ENCODE measurements around the gene RFESD.
"Not testable (repeated sequence)": the region's sequence is repeated elsewhere in the genome, so short reads cannot be mapped to it uniquely, and the experiment has no call there.

Gene RFESD

DNA sequence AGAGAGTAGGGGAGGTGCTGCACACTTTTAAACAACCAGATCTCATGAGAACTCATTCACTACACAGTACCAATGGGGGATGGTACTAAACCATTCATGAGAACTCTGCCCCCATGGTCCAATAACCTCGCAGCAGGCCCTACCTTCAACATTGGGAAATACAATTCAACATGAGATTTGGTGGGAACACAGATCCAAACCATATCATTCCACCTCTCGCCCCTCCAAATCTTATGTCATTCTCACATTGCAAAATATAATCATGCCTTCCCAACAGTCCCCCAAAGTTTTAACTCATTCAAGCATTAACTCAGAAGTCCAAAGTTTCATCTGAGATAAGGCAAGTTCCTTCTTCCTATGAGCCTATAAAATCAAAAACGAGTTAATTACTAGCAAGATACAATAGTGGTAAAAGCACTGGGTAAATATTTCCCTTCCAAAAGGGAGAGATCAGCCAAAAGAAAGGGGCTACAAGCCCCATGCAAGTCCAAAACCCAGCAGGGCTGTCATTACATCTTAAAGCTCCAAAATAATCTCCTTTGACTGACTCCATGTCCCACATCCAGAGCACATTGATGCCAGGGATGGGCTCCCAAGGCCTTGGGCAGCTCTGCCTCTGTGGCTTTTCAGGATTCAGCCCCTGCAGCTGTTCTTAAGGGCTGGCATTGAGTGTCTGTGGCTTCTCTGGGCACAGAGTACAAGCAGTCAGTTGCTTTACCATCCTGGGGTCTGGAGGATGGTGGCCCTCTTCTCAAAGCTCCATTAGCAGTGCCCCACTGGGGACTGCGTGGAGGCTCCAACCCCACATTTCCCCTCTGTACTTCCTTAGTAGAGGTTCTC, 18.4 kb upstream of the RFESD start:
- Histone ChIP-seq H3K27me3 (no peaks in the 10 kb centered on the region), H3K27ac (peak overlapping the region; percentile 19; the same call in 1 of the 2 replicates), H3K9me3 (no peaks in the 10 kb centered on the region; the same call in 1 of the 2 replicates), H3K36me3 (no peaks in the 10 kb centered on the region), H3K4me1 (peaks cover 51% of the 10 kb centered on the region), H4K20me1 (no peaks in the 10 kb centered on the region), H3K9ac (no peak overlapping the region), H3K4me3 (no peak overlapping the region), H3K4me2 (peak overlapping the region; percentile 31; the same call in 1 of the 2 replicates)
- no peak for TF ChIP-seq Cebpa-rat (IDR thresholded peaks at IDR 0.05)

DNA sequence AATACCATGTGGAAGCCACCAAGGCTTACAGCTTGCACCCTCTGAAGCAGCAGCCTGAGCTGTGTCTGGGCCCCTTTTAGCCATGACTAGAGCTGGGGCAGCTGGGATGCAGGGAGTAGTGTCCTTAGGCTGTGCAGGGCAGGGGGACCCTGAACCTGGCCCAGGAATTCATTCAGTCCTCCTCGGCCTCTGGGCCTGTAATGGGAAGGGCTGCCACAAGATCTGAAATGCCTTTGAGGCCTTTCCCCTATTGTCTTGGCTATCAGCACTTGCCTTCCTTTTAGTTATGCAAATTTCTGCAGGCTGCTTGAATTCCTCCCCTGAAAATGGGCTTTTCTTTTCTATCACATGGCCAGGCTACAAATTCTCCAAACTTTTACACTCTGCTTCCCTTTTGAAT, 17.6 kb upstream of the RFESD start:
- TF ChIP-seq Cebpa-rat (IDR thresholded peaks at IDR 0.05), result no peak
- peak overlapping the region; percentile 19; the same call in 1 of the 2 replicates for H3K27ac ChIP-seq
- no peak overlapping the region for H3K4me3 ChIP-seq
- H3K4me2 ChIP-seq, result peak overlapping the region; percentile 31; the same call in 1 of the 2 replicates
- no peaks in the 10 kb centered on the region for H3K27me3 ChIP-seq
- no peaks in the 10 kb centered on the region; the same call in 1 of the 2 replicates for H3K9me3 ChIP-seq
- H3K36me3 ChIP-seq, result no peaks in the 10 kb centered on the region
- H3K9ac ChIP-seq, result no peak overlapping the region
- H4K20me1 ChIP-seq, result no peaks in the 10 kb centered on the region
- H3K4me1 ChIP-seq, result peaks cover 47% of the 10 kb centered on the region

DNA sequence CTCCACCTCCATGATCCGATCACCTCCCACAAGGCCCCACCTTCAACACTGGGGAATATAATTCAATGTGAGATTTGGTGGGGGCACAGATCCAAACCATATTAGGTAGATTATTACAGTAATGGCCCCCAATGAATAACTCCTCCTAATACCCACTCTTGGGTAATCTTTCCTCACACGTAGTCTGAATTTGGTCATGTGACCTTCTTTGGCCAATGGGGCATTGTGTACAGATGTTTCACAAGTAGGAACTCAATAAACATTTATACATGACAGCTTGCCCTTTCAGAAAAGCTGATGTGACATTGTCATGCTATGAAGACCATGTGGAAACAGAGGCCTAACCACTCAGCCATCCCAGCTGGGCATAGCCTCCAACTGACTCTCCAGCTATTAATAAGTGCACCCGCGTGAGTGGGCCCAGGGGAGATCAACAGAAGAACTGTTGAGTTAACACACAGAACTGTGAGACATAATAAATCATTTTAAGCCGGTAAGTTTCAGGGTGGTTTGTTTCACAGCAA, 16.1 kb upstream of the RFESD start:
- no peaks in the 10 kb centered on the region for H4K20me1 ChIP-seq
- TF ChIP-seq Cebpa-rat (IDR thresholded peaks at IDR 0.05), result no peak
- peak overlapping the region; percentile 75 for H3K4me2 ChIP-seq
- H3K27me3 ChIP-seq, result no peaks in the 10 kb centered on the region
- no peak overlapping the region for H3K4me3 ChIP-seq
- peak overlapping the region; percentile 68 for H3K27ac ChIP-seq
- no peaks in the 10 kb centered on the region for H3K36me3 ChIP-seq
- peaks cover 47% of the 10 kb centered on the region for H3K4me1 ChIP-seq
- no peaks in the 10 kb centered on the region; the same call in 1 of the 2 replicates for H3K9me3 ChIP-seq
- no peak overlapping the region for H3K9ac ChIP-seq

DNA sequence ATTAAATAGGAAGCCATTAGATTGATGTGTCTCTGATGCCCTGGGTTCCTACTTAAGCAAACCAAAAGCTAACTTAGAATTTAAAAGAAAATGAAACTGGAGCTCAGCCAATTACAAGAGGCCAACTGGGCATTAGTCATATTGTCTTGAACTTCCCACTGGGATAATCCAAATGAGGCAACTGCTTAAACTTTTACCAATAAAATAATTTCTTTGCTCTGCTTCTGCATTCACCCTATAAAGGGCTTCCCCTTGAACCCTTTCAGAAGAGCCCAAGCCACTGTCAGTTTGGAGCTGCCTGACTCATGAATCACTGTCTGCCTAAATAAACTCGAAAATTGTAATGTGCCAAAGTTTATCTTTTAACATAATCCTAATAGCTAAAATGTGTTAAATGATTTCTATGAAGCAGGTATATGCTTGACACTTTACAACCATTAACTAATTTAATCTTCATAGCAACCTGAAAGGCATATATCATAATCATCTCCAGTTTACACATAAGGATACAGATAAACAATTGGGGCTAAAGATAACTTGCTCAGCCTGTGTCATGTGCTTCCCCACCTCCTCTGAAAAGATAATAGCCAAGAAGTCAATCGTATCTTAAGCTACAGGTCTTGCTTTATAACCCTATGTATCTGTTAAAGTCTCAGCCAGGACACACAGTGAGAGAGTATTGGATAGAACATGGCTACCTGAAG, 15.2 kb upstream of the RFESD start:
- Histone ChIP-seq H4K20me1 (no peaks in the 10 kb centered on the region), H3K36me3 (no peaks in the 10 kb centered on the region), H3K27me3 (no peaks in the 10 kb centered on the region), H3K9ac (no peak overlapping the region), H3K4me1 (peaks cover 47% of the 10 kb centered on the region), H3K9me3 (no peaks in the 10 kb centered on the region; the same call in 1 of the 2 replicates), H3K27ac (peak overlapping the region; percentile 68; the same call in 1 of the 2 replicates), H3K4me3 (no peak overlapping the region), H3K4me2 (peak overlapping the region; percentile 75)
- no peak for TF ChIP-seq Cebpa-rat (IDR thresholded peaks at IDR 0.05)

DNA sequence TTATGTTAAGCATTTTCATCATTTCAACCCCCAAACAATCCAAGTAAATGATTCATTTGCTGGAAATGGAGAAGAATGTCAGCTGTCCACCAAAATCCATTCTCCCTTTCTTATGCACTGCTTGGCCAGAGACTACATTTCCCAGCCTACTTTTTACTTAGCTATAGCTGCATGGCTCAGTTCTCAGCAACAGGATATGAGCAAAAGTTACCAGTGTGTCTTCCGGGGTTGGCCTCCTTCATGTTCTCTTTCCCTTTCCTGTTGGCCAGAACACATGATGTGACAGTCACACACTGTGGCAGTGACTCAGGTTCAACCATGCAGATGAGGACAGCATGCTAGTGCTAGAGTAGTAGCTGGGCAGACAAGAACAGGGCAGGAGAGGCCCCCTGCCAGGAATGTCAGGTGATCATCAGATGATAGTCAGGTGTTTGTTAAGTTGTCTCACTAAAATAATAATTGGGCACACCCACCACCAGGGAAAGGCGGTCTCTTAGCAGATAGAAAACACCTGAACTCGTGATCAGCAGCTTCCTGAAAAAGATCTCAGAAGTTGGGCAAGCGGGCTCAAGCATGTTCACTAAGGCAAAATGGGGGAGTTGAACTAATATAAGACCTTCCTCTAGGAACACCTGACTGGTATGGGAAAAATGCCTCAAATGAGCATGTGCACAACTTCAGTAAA, 14.4 kb upstream of the RFESD start:
- Histone ChIP-seq H3K36me3 (no peaks in the 10 kb centered on the region), H3K4me3 (no peak overlapping the region), H3K4me1 (peaks cover 47% of the 10 kb centered on the region), H3K27me3 (no peaks in the 10 kb centered on the region), H4K20me1 (no peaks in the 10 kb centered on the region), H3K4me2 (peak overlapping the region; percentile 75), H3K9ac (no peak overlapping the region), H3K9me3 (no peaks in the 10 kb centered on the region; the same call in 1 of the 2 replicates), H3K27ac (peak overlapping the region; percentile 68; the same call in 1 of the 2 replicates)
- no peak for TF ChIP-seq Cebpa-rat (IDR thresholded peaks at IDR 0.05)

DNA sequence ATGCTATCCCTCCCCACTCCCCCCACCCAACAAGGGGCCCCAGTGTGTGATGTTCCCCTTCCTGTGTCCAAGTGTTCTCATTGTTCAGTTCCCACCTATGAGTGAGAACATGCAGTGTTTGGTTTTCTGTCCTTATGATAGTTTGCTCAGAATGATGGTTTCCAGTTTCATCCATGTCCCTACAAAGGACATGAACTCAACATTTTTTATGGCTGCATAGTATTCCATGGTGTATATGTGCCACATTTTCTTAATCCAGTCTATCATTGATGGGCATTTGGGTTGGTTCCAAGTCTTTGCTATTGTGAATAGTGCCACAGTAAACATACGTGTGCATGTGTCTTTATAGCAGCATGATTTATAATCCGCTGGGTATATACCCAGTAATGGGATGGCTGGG, 13.6 kb upstream of the RFESD start:
- H3K9ac ChIP-seq, H4K20me1 ChIP-seq, H3K4me3 ChIP-seq, H3K4me2 ChIP-seq, H3K9me3 ChIP-seq, H3K27me3 ChIP-seq, H3K27ac ChIP-seq, H3K36me3 ChIP-seq: not testable (repeated sequence)
- peaks cover 46% of the 10 kb centered on the region for H3K4me1 ChIP-seq

DNA sequence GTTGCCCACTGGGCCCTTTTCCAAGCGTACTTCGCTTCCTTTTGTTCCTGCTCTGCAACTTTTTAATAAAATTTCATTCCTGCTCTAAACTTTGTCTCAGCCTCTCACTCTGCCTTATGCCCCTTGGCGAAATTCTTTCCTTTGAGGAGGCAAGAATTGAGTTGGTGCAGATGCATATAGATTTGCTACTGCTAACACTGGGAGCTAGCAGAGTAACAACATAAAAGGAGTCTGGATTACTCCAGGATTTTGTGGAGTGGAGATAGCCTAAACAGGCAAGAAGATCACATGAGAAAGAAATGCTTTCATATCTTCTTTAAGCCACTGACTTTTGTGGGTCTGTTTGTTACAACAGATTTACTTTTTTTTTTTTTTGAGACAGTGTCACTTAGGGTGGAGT, 12.9 kb upstream of the RFESD start:
- H3K9ac ChIP-seq, result no peak overlapping the region
- no peaks in the 10 kb centered on the region for H4K20me1 ChIP-seq
- peaks cover 38% of the 10 kb centered on the region for H3K4me1 ChIP-seq
- no peak overlapping the region for H3K27ac ChIP-seq
- H3K9me3 ChIP-seq, result no peaks in the 10 kb centered on the region; the same call in 1 of the 2 replicates
- no peak overlapping the region for H3K4me2 ChIP-seq
- H3K36me3 ChIP-seq, result no peaks in the 10 kb centered on the region
- H3K4me3 ChIP-seq, result no peak overlapping the region
- no peaks in the 10 kb centered on the region for H3K27me3 ChIP-seq
- TF ChIP-seq Cebpa-rat (IDR thresholded peaks at IDR 0.05), result no peak

DNA sequence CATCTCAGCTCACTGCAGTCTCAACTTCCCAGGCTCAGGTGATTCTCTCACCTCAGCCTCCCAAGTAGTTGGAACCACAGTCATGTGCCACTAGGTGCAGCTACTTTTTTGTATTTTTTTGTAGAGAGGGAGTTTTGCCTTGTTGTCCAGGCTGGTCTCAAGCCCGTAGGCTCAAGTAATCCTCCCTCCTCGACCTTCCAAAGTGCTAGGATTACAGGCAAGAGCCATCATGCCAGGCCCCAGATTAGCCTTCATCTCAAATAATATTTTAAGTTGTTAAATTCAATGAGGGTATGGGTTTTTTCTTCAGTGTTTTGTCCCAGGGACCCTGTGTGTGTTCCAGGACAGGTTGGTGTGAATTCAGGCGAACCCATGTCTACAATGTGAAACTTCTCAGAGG, 12.5 kb upstream of the RFESD start:
- no peak overlapping the region for H3K4me3 ChIP-seq

DNA sequence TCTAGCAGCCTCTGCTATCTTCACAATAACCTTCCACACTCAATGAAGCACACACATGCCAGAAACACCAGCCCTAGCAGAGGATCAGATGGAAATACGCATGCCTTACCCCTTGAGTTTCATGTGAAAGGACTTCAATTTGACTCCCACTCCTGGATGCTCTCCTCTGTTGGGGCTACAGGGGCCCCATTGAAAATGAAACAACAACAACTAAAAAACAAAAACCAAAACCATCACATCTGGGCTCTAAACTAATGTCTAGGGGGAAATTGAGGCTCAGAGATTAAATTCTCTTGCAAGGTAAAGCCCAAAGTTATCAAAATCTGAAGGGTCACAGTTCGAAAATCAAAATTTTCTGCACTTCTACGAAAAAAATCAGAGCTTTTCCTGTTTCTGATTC, 7.9 kb upstream of the RFESD start:
- TF ChIP-seq Cebpa-rat (IDR thresholded peaks at IDR 0.05), result no peak
- Histone ChIP-seq H3K27ac (no peak overlapping the region), H4K20me1 (no peaks in the 10 kb centered on the region)

More for the DNA sequence above, 12.5 kb upstream of the RFESD start:
- H3K4me2 ChIP-seq, result no peak overlapping the region
- no peak for TF ChIP-seq Cebpa-rat (IDR thresholded peaks at IDR 0.05)
- no peaks in the 10 kb centered on the region for H4K20me1 ChIP-seq
- H3K9me3 ChIP-seq, result no peaks in the 10 kb centered on the region
- H3K27ac ChIP-seq, result no peak overlapping the region
- no peak overlapping the region for H3K9ac ChIP-seq
- H3K36me3 ChIP-seq, result no peaks in the 10 kb centered on the region
- H3K27me3 ChIP-seq, result no peaks in the 10 kb centered on the region
- H3K4me1 ChIP-seq, result peaks cover 34% of the 10 kb centered on the region

More for the DNA sequence above, 7.9 kb upstream of the RFESD start:
- Histone ChIP-seq H3K9ac (no peak overlapping the region), H3K36me3 (no peaks in the 10 kb centered on the region), H3K4me2 (no peak overlapping the region), H3K4me3 (no peak overlapping the region), H3K27me3 (no peaks in the 10 kb centered on the region), H3K4me1 (no peaks in the 10 kb centered on the region), H3K9me3 (no peaks in the 10 kb centered on the region)
